DOHH2 (cell line): ENCODE results near the gene WBP1.

ENCODE experiments used
- H3F3A ChIP-seq: fragments of 200-600 bp; sonication (generic), shearing (Covaris generic); 2 replicates; pipeline ENCODE4 v1.6.0; 2016; ENCODE audit warnings: antibody characterized with exemption, mild to moderate bottlenecking; ENCODE audit not compliant: control insufficient read depth, insufficient read depth
- H3K27ac ChIP-seq: fragments of 200-600 bp; sonication (generic); 2 replicates; pipeline ENCODE4 v1.5.1; 2014; ENCODE audit warnings: low read depth, mild to moderate bottlenecking, low read length, moderate library complexity
- H3K27me3 ChIP-seq: fragments of 200-600 bp; sonication (generic); 2 replicates; pipeline ENCODE4 v1.6.1; 2014; ENCODE audit warnings: mild to moderate bottlenecking, low read length, mixed read lengths; ENCODE audit not compliant: control insufficient read depth
- H3K36me3 ChIP-seq: fragments of 200-600 bp; sonication (generic); 2 replicates; pipeline ENCODE4 v1.6.1; 2014; ENCODE audit warnings: mild to moderate bottlenecking, low read length, moderate library complexity, mixed read lengths; ENCODE audit not compliant: control insufficient read depth
- H3K4me1 ChIP-seq: fragments of 200-600 bp; sonication (generic); 2 replicates; pipeline ENCODE4 v1.6.1; 2014; ENCODE audit warnings: mild to moderate bottlenecking, low read length, mixed read lengths; ENCODE audit not compliant: control insufficient read depth
- H3K4me2 ChIP-seq: fragments of 200-600 bp; sonication (generic); 2 replicates; pipeline ENCODE4 v1.6.0; 2014; ENCODE audit warnings: mild to moderate bottlenecking, low read length, moderate library complexity
- H3K4me3 ChIP-seq: fragments of 200-600 bp; sonication (generic); 2 replicates; pipeline ENCODE4 v1.5.1; 2014; ENCODE audit warnings: mild to moderate bottlenecking, low read length, mixed read lengths
- H3K79me2 ChIP-seq: fragments of 200-600 bp; sonication (generic); 2 replicates; pipeline ENCODE4 v1.6.1; 2014; ENCODE audit warnings: mild to moderate bottlenecking, low read length, mixed read lengths; ENCODE audit not compliant: control insufficient read depth
- H3K9me2 ChIP-seq: fragments of 200-600 bp; sonication (generic); replicated peaks from 2 replicates; pipeline ENCODE4 v1.6.1; 2014; ENCODE audit warnings: mild to moderate bottlenecking, low read length, mixed read lengths; ENCODE audit not compliant: control insufficient read depth
- H3K9me3 ChIP-seq: fragments of 200-600 bp; sonication (generic); 2 replicates; pipeline ENCODE4 v1.6.1; 2014; ENCODE audit warnings: antibody characterized with exemption, low read length, mixed read lengths; ENCODE audit not compliant: control insufficient read depth, insufficient read depth
- H4K20me1 ChIP-seq: fragments of 200-600 bp; sonication (generic); 2 replicates; pipeline ENCODE4 v1.6.0; 2014; ENCODE audit warnings: low read depth, mild to moderate bottlenecking, antibody characterized with exemption, low read length, moderate library complexity; ENCODE audit not compliant: control insufficient read depth, insufficient read depth
- CTCF ChIP-seq: fragments of 200-600 bp; sonication (generic); IDR thresholded peaks from one replicate; pipeline ENCODE4 v1.5.1; 2014; ENCODE audit warnings: antibody characterized with exemption, mild to moderate bottlenecking, low read depth, low read length; ENCODE audit not compliant: poor library complexity, severe bottlenecking
- EZH2phosphoT487 ChIP-seq: fragments of 200-600 bp; sonication (generic); IDR thresholded peaks from 2 replicates; pipeline ENCODE4 v1.6.1; 2017; ENCODE audit warnings: borderline replicate concordance, mild to moderate bottlenecking, antibody characterized with exemption, low read length, moderate library complexity, mixed read lengths

Gene WBP1

GRCh38 chr2:74499940-74500577 is 41.8 kb downstream of the WBP1 start:
- H3K9me2 ChIP-seq: no peaks in the 10 kb centered on the region
- H3K4me1 ChIP-seq: peaks cover 20% of the 10 kb centered on the region
- H3K4me2 ChIP-seq: no peak overlapping the region
- H3K36me3 ChIP-seq: peaks cover under 1% of the 10 kb centered on the region
- peaks cover 61% of the 10 kb centered on the region for H3K27me3 ChIP-seq
- no peaks in the 10 kb centered on the region for H3K9me3 ChIP-seq
- no peaks in the 10 kb centered on the region for H3F3A ChIP-seq
- no peak overlapping the region for H3K4me3 ChIP-seq
- no peaks in the 10 kb centered on the region for H4K20me1 ChIP-seq
- H3K27ac ChIP-seq: no peak overlapping the region
- TF ChIP-seq CTCF: no peak
- no peak for TF ChIP-seq EZH2phosphoT487
- no peaks in the 10 kb centered on the region for H3K79me2 ChIP-seq

- TF ChIP-seq EZH2phosphoT487: peak; percentile 4; the same call in 1 of the 2 replicates
- no peak for TF ChIP-seq CTCF
- Histone ChIP-seq H4K20me1 (no peaks in the 10 kb centered on the region), H3K9me3 (no peaks in the 10 kb centered on the region), H3F3A (no peaks in the 10 kb centered on the region), H3K36me3 (peaks cover 6% of the 10 kb centered on the region), H3K4me3 (no peak overlapping the region), H3K4me2 (no peak overlapping the region), H3K79me2 (peaks cover under 1% of the 10 kb centered on the region), H3K4me1 (peaks cover 22% of the 10 kb centered on the region), H3K27me3 (peaks cover 61% of the 10 kb centered on the region), H3K9me2 (no peaks in the 10 kb centered on the region), H3K27ac (no peak overlapping the region)
Observed at GRCh38 chr2:74500578-74500946, 42.3 kb downstream of the WBP1 start.

- Histone ChIP-seq H4K20me1 (no peaks in the 10 kb centered on the region), H3K4me2 (no peak overlapping the region), H3K9me2 (no peaks in the 10 kb centered on the region), H3K4me1 (peaks cover 31% of the 10 kb centered on the region), H3K27ac (no peak overlapping the region), H3K36me3 (peaks cover 11% of the 10 kb centered on the region), H3K27me3 (peaks cover 61% of the 10 kb centered on the region), H3K9me3 (no peaks in the 10 kb centered on the region), H3F3A (no peaks in the 10 kb centered on the region), H3K4me3 (no peak overlapping the region), H3K79me2 (peaks cover 7% of the 10 kb centered on the region)
- TF ChIP-seq CTCF: no peak
- TF ChIP-seq EZH2phosphoT487: no peak
Observed at GRCh38 chr2:74501335-74502071, 43.3 kb downstream of the WBP1 start.
